Panc1 (cell line): Measurements from ENCODE around the gene FSTL4. TPM values are rescaled to one million over a fixed set of nuclear protein-coding genes. Genes with fewer than 3 reads are reported as not detected.

Source experiments
- ATAC-seq: fragments of 200-7000 bp; cut with Tn5 transposase; 2 replicates; pipeline ENCODE4 v1.9.1; 2020; ENCODE audit warnings: mild to moderate bottlenecking, moderate library complexity
- BruUV-seq: library from RNA; stranded (reverse); fragments of 400-500 nt; replicated peaks from 2 replicates; lab custom pipeline; 2021; lab: Mats Ljungman, UMichigan
- CTCF ChIA-PET: fragments of 300-600 bp; sonication (Branson Sonifier 250); formaldehyde crosslinking; loops from one replicate; lab custom pipeline; 2022; ENCODE audit warnings: antibody characterized with exemption; lab: Charles Lee
- POLR2A ChIA-PET: fragments of 300-600 bp; sonication (Branson Sonifier 250); formaldehyde crosslinking; loops from one replicate; lab custom pipeline; 2022; ENCODE audit warnings: antibody characterized with exemption; lab: Charles Lee
- DNase-seq: peaks from one replicate; pipeline ENCODE4 v3.0.0-alpha.2; 2010; ENCODE audit warnings: low read depth, low spot score
- H3K27ac ChIP-seq: 2 replicates; pipeline ENCODE4 v1.5.1; 2011; ENCODE audit warnings: mild to moderate bottlenecking, low read length, inconsistent platforms
- H3K27me3 ChIP-seq: fragments of 200-500 bp; sonication (Bioruptor generic); 2 replicates; pipeline ENCODE4 v1.6.0; 2014; ENCODE audit warnings: low read length, inconsistent platforms; ENCODE audit not compliant: control insufficient read depth, insufficient read depth
- H3K36me3 ChIP-seq: fragments of 200-500 bp; sonication (Bioruptor generic); 2 replicates; pipeline ENCODE4 v1.5.1; 2014; ENCODE audit warnings: inconsistent platforms, mild to moderate bottlenecking, low read length, moderate library complexity; ENCODE audit not compliant: control insufficient read depth, insufficient read depth
- H3K4me1 ChIP-seq: 2 replicates; pipeline ENCODE4 v1.5.1; 2011; ENCODE audit warnings: inconsistent platforms, mild to moderate bottlenecking, low read length, moderate library complexity; ENCODE audit not compliant: control insufficient read depth, insufficient read depth
- H3K4me3 ChIP-seq, 2 experiments: 2 replicates each; pipeline ENCODE4 v1.5.1; 2011 to 2012; ENCODE audit warnings: low read depth in 2 of 2, low read length in 2 of 2, mild to moderate bottlenecking in 2 of 2, inconsistent platforms in 1 of 2, moderate library complexity in 1 of 2
- H3K9me3 ChIP-seq: fragments of 200-500 bp; sonication (Bioruptor generic); 2 replicates; pipeline ENCODE4 v1.5.1; 2014; ENCODE audit warnings: low read depth, mild to moderate bottlenecking, inconsistent platforms, low read length, moderate library complexity; ENCODE audit not compliant: control insufficient read depth, insufficient read depth
- CTCF ChIP-seq: fragments of 450-650 bp; IDR thresholded peaks from 2 replicates; pipeline ENCODE4 v1.5.1; 2017; ENCODE audit warnings: mild to moderate bottlenecking
- POLR2AphosphoS5 ChIP-seq: IDR thresholded peaks from 2 replicates; pipeline ENCODE4 v1.6.1; 2012; ENCODE audit warnings: mild to moderate bottlenecking, low read depth, low read length, moderate library complexity
- SIN3A ChIP-seq: IDR thresholded peaks from 2 replicates; pipeline ENCODE4 v1.6.1; 2012; ENCODE audit warnings: low read depth, mild to moderate bottlenecking, low read length, moderate library complexity, borderline replicate concordance; ENCODE audit not compliant: insufficient read depth
- TCF7L2 ChIP-seq: IDR thresholded peaks from 2 replicates; pipeline ENCODE4 v1.6.1; 2011; ENCODE audit warnings: mild to moderate bottlenecking, low read depth, low read length, inconsistent platforms
- in situ Hi-C: cut with HindIII; loops from 2 replicates; pipeline ENCODE4 v1.10.0; 2016; ENCODE audit warnings: low sequenced_read_pairs, low pct_unique_long_range_greater_than_20kb
- intact Hi-C: fragments of 100-400 bp; cut with micrococcal nuclease; formaldehyde crosslinking; loops from one replicate; pipeline ENCODE4 v1.10.0; 2022; ENCODE audit not compliant: unreplicated experiment
- total RNA-seq: library from RNA; stranded (reverse); gene quantifications from one replicate; pipeline ENCODE4 v1.2.1, GENCODE V29; 2021; ENCODE audit not compliant: unreplicated experiment
- TF ChIP-seq, protein P1 (sequence below), 2 experiments: IDR thresholded peaks; 2 replicates each; pipeline ENCODE4 v1.6.1; 2011 to 2012; ENCODE audit warnings: low read depth in 2 of 2, control low read depth in 1 of 2, low read length in 1 of 2, mild to moderate bottlenecking in 1 of 2, moderate library complexity in 1 of 2; ENCODE audit not compliant: insufficient read depth in 1 of 2

FSTL4 gene
- total RNA-seq, 1 experiment from 2014 or later: 0.18 TPM

DNA sequence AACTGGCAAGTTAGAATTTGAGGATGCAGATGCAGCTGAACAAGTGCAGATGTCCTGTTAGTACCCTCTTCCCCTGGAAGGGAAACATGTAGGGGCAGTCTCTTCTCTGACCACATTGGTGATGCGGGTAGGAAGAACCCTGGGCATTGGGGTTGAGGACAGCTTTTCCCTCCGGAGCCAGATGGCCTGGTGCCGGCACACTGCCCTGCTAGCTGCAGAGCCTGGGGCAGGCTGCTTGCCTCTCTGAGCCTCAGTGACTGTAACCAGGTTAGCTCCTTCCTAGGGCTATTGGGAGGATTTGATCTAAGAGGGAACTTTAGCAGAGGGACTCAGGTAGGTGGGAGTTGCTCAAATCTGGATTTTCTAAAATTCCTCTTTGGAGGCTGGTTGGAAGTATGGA, 412.1 kb downstream of the FSTL4 start:
- BruUV-seq: no TSS peak
- in situ Hi-C loops: no loop called here
- CTCF ChIA-PET: no interaction called here

DNA sequence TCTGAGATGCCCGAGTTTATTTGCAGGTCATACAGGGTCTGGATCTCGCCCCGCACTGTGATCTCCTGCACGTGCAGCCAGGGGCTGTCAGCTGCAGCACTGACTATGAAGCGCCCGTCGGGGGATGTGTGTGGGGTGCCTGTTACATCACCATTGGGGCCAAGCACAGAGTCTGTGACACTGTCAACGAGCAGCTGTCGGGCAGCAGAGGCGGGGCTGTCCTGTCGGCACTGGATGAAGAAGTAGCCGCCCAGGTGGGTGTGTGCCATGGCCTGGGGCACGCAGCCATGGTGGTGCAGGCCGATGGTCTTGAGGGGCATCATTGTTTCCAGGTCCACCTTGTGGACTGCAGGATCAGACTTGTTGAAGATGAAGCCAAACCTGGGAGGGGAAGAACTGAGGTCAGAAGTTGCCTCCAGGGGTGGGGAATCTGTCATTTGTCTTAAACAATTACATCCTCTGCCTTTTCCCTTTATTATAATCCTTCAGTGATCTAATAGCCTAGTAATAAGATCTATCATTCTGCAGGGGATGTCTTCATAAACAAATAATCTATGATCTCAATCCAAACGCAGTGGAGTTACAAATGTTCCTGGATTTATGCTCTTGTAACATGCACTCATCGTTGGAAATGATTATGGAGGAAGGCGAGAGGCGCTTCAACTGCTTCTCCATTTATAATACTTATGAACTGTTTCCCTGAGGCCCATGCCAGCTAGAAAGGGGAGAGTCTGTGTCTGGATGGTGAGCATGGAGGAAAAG, 412.7 kb downstream of the FSTL4 start:
- H3K36me3 ChIP-seq: no peaks in the 10 kb centered on the region
- intact Hi-C loops (no loop called here), in situ Hi-C loops (no loop called here)
- ATAC-seq (no peak), DNase-seq (no peak)
- CTCF ChIA-PET: no interaction called here
- no peak overlapping the region for H3K27ac ChIP-seq
- POLR2A ChIA-PET: no interaction called here
- H3K4me1 ChIP-seq: no peaks in the 10 kb centered on the region
- no peak for TF ChIP-seq POLR2AphosphoS5
- no peak for TF ChIP-seq CTCF
- no peak for TF ChIP-seq TCF7L2
- TF ChIP-seq, protein P1, sequence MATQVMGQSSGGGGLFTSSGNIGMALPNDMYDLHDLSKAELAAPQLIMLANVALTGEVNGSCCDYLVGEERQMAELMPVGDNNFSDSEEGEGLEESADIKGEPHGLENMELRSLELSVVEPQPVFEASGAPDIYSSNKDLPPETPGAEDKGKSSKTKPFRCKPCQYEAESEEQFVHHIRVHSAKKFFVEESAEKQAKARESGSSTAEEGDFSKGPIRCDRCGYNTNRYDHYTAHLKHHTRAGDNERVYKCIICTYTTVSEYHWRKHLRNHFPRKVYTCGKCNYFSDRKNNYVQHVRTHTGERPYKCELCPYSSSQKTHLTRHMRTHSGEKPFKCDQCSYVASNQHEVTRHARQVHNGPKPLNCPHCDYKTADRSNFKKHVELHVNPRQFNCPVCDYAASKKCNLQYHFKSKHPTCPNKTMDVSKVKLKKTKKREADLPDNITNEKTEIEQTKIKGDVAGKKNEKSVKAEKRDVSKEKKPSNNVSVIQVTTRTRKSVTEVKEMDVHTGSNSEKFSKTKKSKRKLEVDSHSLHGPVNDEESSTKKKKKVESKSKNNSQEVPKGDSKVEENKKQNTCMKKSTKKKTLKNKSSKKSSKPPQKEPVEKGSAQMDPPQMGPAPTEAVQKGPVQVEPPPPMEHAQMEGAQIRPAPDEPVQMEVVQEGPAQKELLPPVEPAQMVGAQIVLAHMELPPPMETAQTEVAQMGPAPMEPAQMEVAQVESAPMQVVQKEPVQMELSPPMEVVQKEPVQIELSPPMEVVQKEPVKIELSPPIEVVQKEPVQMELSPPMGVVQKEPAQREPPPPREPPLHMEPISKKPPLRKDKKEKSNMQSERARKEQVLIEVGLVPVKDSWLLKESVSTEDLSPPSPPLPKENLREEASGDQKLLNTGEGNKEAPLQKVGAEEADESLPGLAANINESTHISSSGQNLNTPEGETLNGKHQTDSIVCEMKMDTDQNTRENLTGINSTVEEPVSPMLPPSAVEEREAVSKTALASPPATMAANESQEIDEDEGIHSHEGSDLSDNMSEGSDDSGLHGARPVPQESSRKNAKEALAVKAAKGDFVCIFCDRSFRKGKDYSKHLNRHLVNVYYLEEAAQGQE (IDR thresholded peaks at IDR 0.05; ENCODE audit: insufficient read depth in 1 of 2, low read depth in 2 of 2, low read length in 1 of 2): no peak
- TF ChIP-seq SIN3A: no peak
- H3K9me3 ChIP-seq: no peaks in the 10 kb centered on the region
- no peaks in the 10 kb centered on the region; the same call in 1 of the 2 replicates for H3K27me3 ChIP-seq
- H3K4me3 ChIP-seq: no peak overlapping the region
- BruUV-seq: no TSS peak

More for the DNA sequence above, 412.1 kb downstream of the FSTL4 start:
- Histone ChIP-seq H3K4me3 (no peak overlapping the region), H3K27ac (no peak overlapping the region), H3K36me3 (no peaks in the 10 kb centered on the region), H3K4me1 (no peaks in the 10 kb centered on the region), H3K9me3 (no peaks in the 10 kb centered on the region), H3K27me3 (no peaks in the 10 kb centered on the region; the same call in 1 of the 2 replicates)
- POLR2A ChIA-PET: no interaction called here
- TF ChIP-seq POLR2AphosphoS5: no peak
- no peak for TF ChIP-seq SIN3A
- TF ChIP-seq, protein P1 (IDR thresholded peaks at IDR 0.05; ENCODE audit: insufficient read depth in 1 of 2, low read depth in 2 of 2, low read length in 1 of 2): no peak
- no peak for TF ChIP-seq TCF7L2
- no peak for TF ChIP-seq CTCF
- ATAC-seq: no peak
- intact Hi-C loops: no loop called here
- DNase-seq: no peak
